K562 (cell line): ENCODE measurements around the gene ABHD16B. TPM values are rescaled to one million over a fixed set of nuclear protein-coding genes. Genes with fewer than 3 reads are reported as not detected.

Experiments
- DPF2 ChIP-seq: fragments of 450-650 bp; IDR thresholded peaks from 2 replicates; pipeline ENCODE4 v1.6.1; 2016
- E2F6 ChIP-seq, 2 experiments: IDR thresholded peaks; 2 replicates each; pipeline ENCODE4 v1.6.1; 2011; ENCODE audit warnings: borderline replicate concordance in 1 of 2, control low read depth in 1 of 2, low read depth in 1 of 2, low read length in 1 of 2, mild to moderate bottlenecking in 1 of 2, mixed read lengths in 1 of 2, moderate library complexity in 1 of 2; ENCODE audit not compliant: insufficient read depth in 1 of 2, insufficient read length in 1 of 2, poor library complexity in 1 of 2, severe bottlenecking in 1 of 2; ENCODE audit errors: extremely low read depth in 1 of 2
- LEF1 ChIP-seq: fragments of 450-650 bp; IDR thresholded peaks from 2 replicates; pipeline ENCODE4 v1.6.1; 2016; ENCODE audit warnings: mild to moderate bottlenecking
- MTA3 ChIP-seq: fragments of 450-650 bp; formaldehyde crosslinking; IDR thresholded peaks from 2 replicates; pipeline ENCODE4 v1.6.1; 2017; ENCODE audit warnings: mild to moderate bottlenecking, borderline replicate concordance
- NBN ChIP-seq: fragments of 450-650 bp; IDR thresholded peaks from 2 replicates; pipeline ENCODE4 v1.6.1; 2016; ENCODE audit warnings: low read depth, mild to moderate bottlenecking
- NCOA2 ChIP-seq, 2 experiments: fragments of 450-650 bp; IDR thresholded peaks; 2 replicates each; pipeline ENCODE4 v1.6.1; 2018; ENCODE audit warnings: mild to moderate bottlenecking in 2 of 2, moderate library complexity in 1 of 2; ENCODE audit not compliant: partially characterized antibody in 2 of 2
- NFIC ChIP-seq: fragments of 450-650 bp; IDR thresholded peaks from 2 replicates; pipeline ENCODE4 v1.6.1; 2017; ENCODE audit warnings: mild to moderate bottlenecking, inconsistent platforms
- NR2F6 ChIP-seq: fragments of 450-650 bp; formaldehyde crosslinking; IDR thresholded peaks from 2 replicates; pipeline ENCODE4 v1.4.0; 2020; ENCODE audit warnings: mild to moderate bottlenecking
- PRDM10 ChIP-seq: fragments of 450-650 bp; IDR thresholded peaks from 2 replicates; pipeline ENCODE4 v1.6.1; 2018; ENCODE audit not compliant: partially characterized antibody
- TAF1 ChIP-seq: IDR thresholded peaks from 2 replicates; pipeline ENCODE4 v1.6.1; 2011; ENCODE audit warnings: mild to moderate bottlenecking, low read length, moderate library complexity; ENCODE audit not compliant: insufficient read depth, control insufficient read depth, severe bottlenecking; ENCODE audit errors: extremely low read depth
- TFAP4 ChIP-seq: sonication (generic); formaldehyde crosslinking; IDR thresholded peaks from 2 replicates; pipeline ENCODE4 v1.8.0; 2022; ENCODE audit warnings: missing genetic modification reagents, mild to moderate bottlenecking, moderate library complexity, borderline replicate concordance
- ZNF263 ChIP-seq: sonication (generic); formaldehyde crosslinking; IDR thresholded peaks from 2 replicates; pipeline ENCODE4 v1.8.0; 2022; ENCODE audit warnings: mild to moderate bottlenecking, missing genetic modification reagents, borderline replicate concordance
- ZNF277 ChIP-seq: fragments of 250-450 bp; sonication (Bioruptor Pico); IDR thresholded peaks from 2 replicates; pipeline ENCODE4 v1.8.0; 2022; ENCODE audit warnings: inconsistent platforms, mild to moderate bottlenecking, moderate library complexity, borderline replicate concordance
- polyA plus RNA-seq, 8 experiments: library from polyadenylated mRNA; depleted of rRNA in 4 of 8; stranded (reverse) in 5 of 8; unstranded in 3 of 8; fragments of >200 nt; fragmentation: Nextera tagmentation in 2 of 8; fragmentation: Illumina TruSeq in 1 of 8; extraction: Ambion mirVana in 2 of 8; extraction: Trizol in 1 of 8; gene quantifications; 2 replicates each; pipeline versions ENCODE4 v1.2.1 to v1.2.3, GENCODE V29; 2011 to 2014; ENCODE audit warnings: inconsistent platforms in 1 of 8, missing spikeins in 1 of 8
- total RNA-seq, 7 experiments: library from RNA; depleted of rRNA in 6 of 7; stranded (reverse); fragments of >200 nt in 6 of 7; fragmentation: Illumina TruSeq in 2 of 7; extraction: Trizol in 2 of 7; gene quantifications; 2 replicates each; pipeline versions ENCODE4 v1.2.1 to v1.2.3, GENCODE V29; 2011 to 2021; ENCODE audit warnings: low replicate concordance in 1 of 7

Gene ABHD16B
- total and polyA plus RNA-seq, 9 of the 15 experiments (the other 6 are each of a cell fraction or from before 2014, with no cell fraction given), result not detected

GRCh38 chr20:63846128-63846771 is 15.0 kb upstream of the ABHD16B start (continued):
- TF ChIP-seq E2F6 (IDR thresholded peaks at IDR 0.05; ENCODE audit: borderline replicate concordance in 1 of 2, extremely low read depth in 1 of 2, insufficient read depth in 1 of 2, insufficient read length in 1 of 2, low read depth in 1 of 2, low read length in 1 of 2, poor library complexity in 1 of 2, severe bottlenecking in 1 of 2) (peak; percentile 15 to 59), LEF1 (0 out of 2 replicates have a peak, but pooled peaks have one; percentile 30), NCOA2 (IDR thresholded peaks at IDR 0.05; ENCODE audit: partially characterized antibody in 2 of 2) (no peak), ZNF277 (no peak), PRDM10 (peak; percentile 53), NR2F6 (CRISPR knock-in tag) (no peak), ZNF263 (peak; percentile 92), TAF1 (peak; percentile 22), DPF2 (peak; percentile 50), MTA3 (peak; percentile 60; the same call in 1 of the 2 replicates), NFIC (peak; percentile 94), TFAP4 (CRISPR knock-in tag) (peak; percentile 26; the same call in 1 of the 2 replicates), NBN (0 out of 2 replicates have a peak, but pooled peaks have one; percentile 17)
